GM19452 (cell line): ENCODE data around the gene PXDN.
"Not testable (repeated sequence)": the region's sequence is repeated elsewhere in the genome, so short reads cannot be mapped to it uniquely, and the experiment has no call there.

ENCODE experiments used
- ATAC-seq: cut with Tn5 transposase; IDR thresholded peaks from one replicate; pipeline ENCODE4 v1.9.1; 2021; ENCODE audit not compliant: unreplicated experiment

PXDN gene

GRCh38 chr2:1705557-1706076 lies 38.7 kb downstream of the PXDN start:
- no peak for ATAC-seq

GRCh38 chr2:1704631-1705556 lies 39.4 kb downstream of the PXDN start:
- no peak for ATAC-seq

DNA sequence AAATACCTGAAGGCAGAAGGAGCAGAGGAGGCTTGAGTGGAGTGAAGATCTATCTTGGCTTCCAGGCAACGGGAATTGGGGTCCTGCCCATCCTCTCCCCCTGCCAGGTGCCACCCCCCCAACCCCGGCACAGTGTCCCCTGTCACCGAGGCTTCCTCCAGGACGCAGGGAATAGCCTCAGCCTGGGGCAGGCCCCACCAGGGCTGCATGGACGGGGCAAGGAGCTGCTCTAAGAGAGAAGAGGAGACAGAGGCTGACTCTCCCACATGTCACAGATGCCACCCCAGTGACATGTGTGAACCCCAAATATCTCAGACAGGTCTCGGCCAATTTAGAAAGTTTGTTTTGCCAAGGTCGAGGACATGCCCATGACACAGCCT lies 42.1 kb downstream of the PXDN start:
- ATAC-seq, result no peak

- no peak for ATAC-seq
These were observed 42.6 kb downstream of the PXDN start for GRCh38 chr2:1701556-1702185.

DNA sequence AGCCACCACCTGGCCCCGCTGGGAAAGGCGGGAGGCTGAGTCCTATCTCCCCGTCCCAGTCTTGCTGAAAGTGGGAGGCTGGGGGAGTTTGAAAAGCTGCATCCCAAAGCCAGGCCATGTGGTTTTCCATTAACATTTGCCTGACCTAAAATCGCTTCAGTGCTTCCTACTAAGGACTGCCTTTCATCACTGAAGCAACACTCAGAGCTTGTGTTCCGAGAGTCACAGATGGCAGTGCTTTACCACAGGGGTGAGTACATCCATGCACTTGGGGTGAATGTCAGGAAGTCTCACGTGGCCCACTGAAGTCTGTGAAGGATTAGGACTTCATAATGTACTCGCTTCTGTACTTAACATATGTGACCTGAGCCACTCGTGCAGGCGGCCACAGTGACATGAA lies 43.3 kb downstream of the PXDN start:
- ATAC-seq, result no peak

GRCh38 chr2:1700427-1700826 lies 43.9 kb downstream of the PXDN start:
- ATAC-seq, result not testable (repeated sequence)

DNA sequence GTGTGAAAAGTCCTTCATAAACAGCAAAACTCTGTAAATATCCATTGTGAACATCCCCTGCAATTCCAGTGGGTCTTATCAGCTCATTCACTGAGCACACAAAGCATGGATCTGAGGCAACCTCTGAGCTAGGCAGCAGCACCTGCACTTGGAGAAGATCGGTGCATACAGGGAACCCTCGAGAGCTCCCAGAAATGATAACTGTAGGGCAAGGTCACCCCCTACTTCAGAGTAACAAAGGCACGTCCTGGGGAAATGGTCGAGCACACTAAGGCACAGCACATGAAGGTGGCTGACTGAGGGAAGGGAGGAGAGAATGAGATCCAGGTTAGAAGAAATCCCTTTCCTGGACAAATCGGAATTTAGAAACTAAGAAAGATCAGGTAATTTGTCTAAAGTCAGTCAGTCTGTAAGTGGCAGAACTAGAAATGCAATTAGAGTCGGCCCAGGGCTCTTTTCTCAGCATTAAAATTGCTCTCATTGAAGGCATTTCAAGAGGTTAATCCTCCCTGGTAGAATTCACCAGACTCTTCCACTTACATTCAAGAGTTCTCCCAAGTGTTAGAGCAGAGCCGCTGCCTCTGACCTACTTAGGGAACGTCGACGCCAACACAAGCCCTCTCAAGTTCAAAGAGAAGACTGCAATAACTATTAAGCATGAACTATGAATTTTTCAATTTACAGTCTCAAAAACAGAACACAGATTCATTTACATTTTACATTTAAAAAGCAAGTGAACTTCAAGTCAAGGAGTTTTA lies 45.9 kb downstream of the PXDN start:
- ATAC-seq, result no peak

DNA sequence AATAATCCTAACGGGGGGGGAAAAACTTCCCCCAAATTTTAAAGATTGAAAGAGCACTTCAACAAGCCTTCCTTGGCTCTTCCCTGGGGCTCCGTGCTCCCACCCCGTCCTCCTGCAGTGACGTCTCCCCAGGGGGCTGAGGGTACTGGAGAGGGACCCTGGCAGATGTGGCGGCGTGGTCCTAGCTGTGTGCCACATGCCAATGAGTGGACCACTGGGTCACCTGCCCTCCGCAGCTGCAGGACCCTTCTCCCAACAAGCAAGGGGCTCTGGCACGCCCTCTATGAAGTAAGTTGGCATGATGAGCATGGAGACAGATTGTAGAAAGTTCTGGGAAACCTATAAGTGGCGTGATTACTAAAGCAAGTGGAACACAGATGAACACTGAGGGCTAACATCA lies 46.7 kb downstream of the PXDN start:
- ATAC-seq, result no peak

GRCh38 chr2:1696472-1696871 lies 47.8 kb downstream of the PXDN start:
- ATAC-seq, result no peak

- ATAC-seq, result no peak
These were observed 49.7 kb downstream of the PXDN start for GRCh38 chr2:1694371-1695271.

DNA sequence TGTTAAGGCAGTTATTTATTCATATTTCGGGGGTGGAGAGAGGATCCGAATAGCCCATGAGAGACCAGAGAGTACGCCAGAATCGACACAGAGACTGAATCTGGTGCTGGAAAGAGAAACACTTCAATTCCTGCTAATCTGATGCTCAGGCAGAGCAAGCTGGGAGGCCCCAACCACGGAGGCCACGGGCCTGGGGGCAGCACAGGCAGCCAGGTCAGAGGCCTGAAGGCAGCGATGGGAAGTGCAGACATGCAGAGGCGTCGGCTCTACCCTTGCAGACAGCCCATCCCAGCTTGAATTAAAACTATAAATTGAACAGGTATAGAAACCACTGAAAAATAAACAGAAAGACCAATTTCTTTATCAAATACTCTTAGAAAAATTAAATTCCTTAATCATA lies 50.6 kb downstream of the PXDN start:
- no peak for ATAC-seq

DNA sequence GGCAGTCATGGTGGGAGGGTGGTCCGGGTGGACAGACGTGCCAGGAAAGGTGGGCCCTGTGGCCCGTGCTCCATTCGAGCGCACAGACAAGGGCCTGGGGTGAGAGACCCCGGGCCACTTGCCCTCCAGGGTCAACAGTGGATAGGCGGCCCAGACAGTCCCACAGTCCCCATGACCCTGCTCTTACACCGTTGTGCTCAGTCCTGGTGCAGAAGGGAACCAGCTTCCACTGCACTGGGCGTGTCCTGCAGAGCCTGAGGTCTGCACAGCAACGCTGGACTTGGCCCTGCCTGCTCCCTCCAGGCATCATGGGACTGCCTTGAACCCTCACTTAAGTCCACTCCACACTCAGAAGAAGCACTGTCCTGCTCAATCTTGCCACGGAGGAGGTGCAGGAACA lies 52.0 kb downstream of the PXDN start:
- no peak for ATAC-seq

DNA sequence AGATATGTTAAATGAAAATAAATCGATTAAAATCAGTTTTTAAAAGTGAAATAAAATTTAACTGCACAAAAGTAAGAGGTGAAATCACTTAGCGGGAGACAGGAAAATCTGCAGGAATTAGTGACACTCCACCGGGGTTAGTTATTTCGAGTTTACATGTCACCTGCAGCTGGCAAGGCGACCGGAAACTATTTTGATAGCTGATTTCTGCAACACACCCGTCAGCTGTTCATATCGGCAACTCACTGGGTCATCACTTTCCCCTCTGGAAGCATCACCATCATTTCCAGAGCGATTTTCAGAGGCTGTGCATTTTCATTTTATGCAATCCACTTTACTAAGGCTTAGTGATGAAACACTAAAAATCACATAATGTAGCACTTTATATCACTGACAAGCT lies 52.9 kb downstream of the PXDN start:
- no peak for ATAC-seq

- no peak for ATAC-seq
These were observed 54.1 kb downstream of the PXDN start for GRCh38 chr2:1690056-1690775.

- ATAC-seq, result no peak
These were observed 55.5 kb downstream of the PXDN start for GRCh38 chr2:1688859-1689258.

- ATAC-seq, result no peak
These were observed 56.2 kb downstream of the PXDN start for GRCh38 chr2:1688161-1688560.

- ATAC-seq, result no peak
These were observed 57.1 kb downstream of the PXDN start for GRCh38 chr2:1687254-1687653.

GRCh38 chr2:1686784-1687105 lies 57.6 kb downstream of the PXDN start:
- ATAC-seq, result no peak

DNA sequence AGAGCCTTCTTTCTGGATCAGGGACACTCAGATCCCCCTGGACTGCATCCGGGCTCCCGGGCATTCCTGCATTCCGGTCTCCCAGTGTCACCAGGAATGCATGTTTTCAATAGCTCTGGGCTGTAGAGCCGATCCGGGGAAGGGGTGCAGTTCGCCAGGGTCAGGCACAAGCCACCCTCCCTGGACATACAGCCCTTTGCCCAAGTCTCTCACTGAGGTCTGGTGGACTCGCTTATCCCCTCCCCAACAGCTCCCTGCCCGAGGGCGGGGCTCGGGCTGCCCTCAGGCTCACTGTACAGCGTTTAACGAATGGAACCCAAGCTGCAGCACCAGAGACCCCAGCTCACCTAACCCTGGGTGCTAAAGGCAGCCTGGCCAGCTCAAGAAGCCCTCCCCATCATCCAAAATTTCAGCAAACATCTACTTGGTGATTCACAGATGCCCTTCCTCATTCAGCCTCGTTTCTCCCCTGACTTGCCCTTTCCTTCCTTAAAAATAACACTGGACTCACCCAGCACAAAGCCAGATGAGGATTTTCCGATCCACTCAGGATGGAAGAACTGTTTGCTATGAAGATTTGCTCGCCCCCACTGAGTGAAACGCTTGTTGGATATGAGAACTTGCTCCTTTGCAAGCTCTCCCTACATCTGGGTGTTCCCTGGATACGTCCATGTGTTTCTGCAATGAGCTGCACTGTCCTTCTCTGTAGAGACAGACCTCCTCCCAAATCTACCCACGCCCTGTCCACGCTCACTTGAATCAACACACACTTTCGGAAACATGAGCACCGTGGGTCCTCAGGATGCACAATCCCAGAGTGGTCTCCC lies 58.1 kb downstream of the PXDN start:
- ATAC-seq, result no peak
